Panc1 (cell line): Measurements from ENCODE around the gene GULP1. TPM values are rescaled to one million over a fixed set of nuclear protein-coding genes. Genes with fewer than 3 reads are reported as not detected.

Source experiments
- ATAC-seq: fragments of 200-7000 bp; cut with Tn5 transposase; 2 replicates; pipeline ENCODE4 v1.9.1; 2020; ENCODE audit warnings: mild to moderate bottlenecking, moderate library complexity
- BruUV-seq: library from RNA; stranded (reverse); fragments of 400-500 nt; replicated peaks from 2 replicates; lab custom pipeline; 2021; lab: Mats Ljungman, UMichigan
- CTCF ChIA-PET: fragments of 300-600 bp; sonication (Branson Sonifier 250); formaldehyde crosslinking; loops from one replicate; lab custom pipeline; 2022; ENCODE audit warnings: antibody characterized with exemption; lab: Charles Lee
- POLR2A ChIA-PET: fragments of 300-600 bp; sonication (Branson Sonifier 250); formaldehyde crosslinking; loops from one replicate; lab custom pipeline; 2022; ENCODE audit warnings: antibody characterized with exemption; lab: Charles Lee
- DNase-seq: peaks from one replicate; pipeline ENCODE4 v3.0.0-alpha.2; 2010; ENCODE audit warnings: low read depth, low spot score
- H3K27ac ChIP-seq: 2 replicates; pipeline ENCODE4 v1.5.1; 2011; ENCODE audit warnings: mild to moderate bottlenecking, low read length, inconsistent platforms
- H3K27me3 ChIP-seq: fragments of 200-500 bp; sonication (Bioruptor generic); 2 replicates; pipeline ENCODE4 v1.6.0; 2014; ENCODE audit warnings: low read length, inconsistent platforms; ENCODE audit not compliant: control insufficient read depth, insufficient read depth
- H3K36me3 ChIP-seq: fragments of 200-500 bp; sonication (Bioruptor generic); 2 replicates; pipeline ENCODE4 v1.5.1; 2014; ENCODE audit warnings: inconsistent platforms, mild to moderate bottlenecking, low read length, moderate library complexity; ENCODE audit not compliant: control insufficient read depth, insufficient read depth
- H3K4me1 ChIP-seq: 2 replicates; pipeline ENCODE4 v1.5.1; 2011; ENCODE audit warnings: inconsistent platforms, mild to moderate bottlenecking, low read length, moderate library complexity; ENCODE audit not compliant: control insufficient read depth, insufficient read depth
- H3K4me3 ChIP-seq, 2 experiments: 2 replicates each; pipeline ENCODE4 v1.5.1; 2011 to 2012; ENCODE audit warnings: low read depth in 2 of 2, low read length in 2 of 2, mild to moderate bottlenecking in 2 of 2, inconsistent platforms in 1 of 2, moderate library complexity in 1 of 2
- H3K9me3 ChIP-seq: fragments of 200-500 bp; sonication (Bioruptor generic); 2 replicates; pipeline ENCODE4 v1.5.1; 2014; ENCODE audit warnings: low read depth, mild to moderate bottlenecking, inconsistent platforms, low read length, moderate library complexity; ENCODE audit not compliant: control insufficient read depth, insufficient read depth
- CTCF ChIP-seq: fragments of 450-650 bp; IDR thresholded peaks from 2 replicates; pipeline ENCODE4 v1.5.1; 2017; ENCODE audit warnings: mild to moderate bottlenecking
- POLR2AphosphoS5 ChIP-seq: IDR thresholded peaks from 2 replicates; pipeline ENCODE4 v1.6.1; 2012; ENCODE audit warnings: mild to moderate bottlenecking, low read depth, low read length, moderate library complexity
- REST ChIP-seq, 2 experiments: IDR thresholded peaks; 2 replicates each; pipeline ENCODE4 v1.6.1; 2011 to 2012; ENCODE audit warnings: low read depth in 2 of 2, control low read depth in 1 of 2, low read length in 1 of 2, mild to moderate bottlenecking in 1 of 2, moderate library complexity in 1 of 2; ENCODE audit not compliant: insufficient read depth in 1 of 2
- SIN3A ChIP-seq: IDR thresholded peaks from 2 replicates; pipeline ENCODE4 v1.6.1; 2012; ENCODE audit warnings: low read depth, mild to moderate bottlenecking, low read length, moderate library complexity, borderline replicate concordance; ENCODE audit not compliant: insufficient read depth
- TCF7L2 ChIP-seq: IDR thresholded peaks from 2 replicates; pipeline ENCODE4 v1.6.1; 2011; ENCODE audit warnings: mild to moderate bottlenecking, low read depth, low read length, inconsistent platforms
- in situ Hi-C: cut with HindIII; loops from 2 replicates; pipeline ENCODE4 v1.10.0; 2016; ENCODE audit warnings: low sequenced_read_pairs, low pct_unique_long_range_greater_than_20kb
- intact Hi-C: fragments of 100-400 bp; cut with micrococcal nuclease; formaldehyde crosslinking; loops from one replicate; pipeline ENCODE4 v1.10.0; 2022; ENCODE audit not compliant: unreplicated experiment
- total RNA-seq: library from RNA; stranded (reverse); gene quantifications from one replicate; pipeline ENCODE4 v1.2.1, GENCODE V29; 2021; ENCODE audit not compliant: unreplicated experiment

The GULP1 gene
- total RNA-seq, 1 experiment from 2014 or later, result 51.5 TPM

- POLR2A ChIA-PET, result no interaction called here
- no peak for TF ChIP-seq TCF7L2
- TF ChIP-seq CTCF, result no peak
- no peak for TF ChIP-seq SIN3A
- no peak for TF ChIP-seq REST (IDR thresholded peaks at IDR 0.05; ENCODE audit: insufficient read depth in 1 of 2, low read depth in 2 of 2, low read length in 1 of 2)
- TF ChIP-seq POLR2AphosphoS5, result no peak
- Histone ChIP-seq H3K9me3 (no peaks in the 10 kb centered on the region), H3K4me1 (no peaks in the 10 kb centered on the region), H3K27me3 (no peaks in the 10 kb centered on the region), H3K27ac (no peak overlapping the region), H3K36me3 (no peaks in the 10 kb centered on the region), H3K4me3 (no peak overlapping the region)
- intact Hi-C loops (no loop called here), in situ Hi-C loops (no loop called here)
- CTCF ChIA-PET, result no interaction called here
- no TSS peak for BruUV-seq
- DNase-seq (no peak), ATAC-seq (no peak)
Measured at GRCh38 chr2:188518381-188518780, 226.7 kb downstream of the GULP1 start.

DNA sequence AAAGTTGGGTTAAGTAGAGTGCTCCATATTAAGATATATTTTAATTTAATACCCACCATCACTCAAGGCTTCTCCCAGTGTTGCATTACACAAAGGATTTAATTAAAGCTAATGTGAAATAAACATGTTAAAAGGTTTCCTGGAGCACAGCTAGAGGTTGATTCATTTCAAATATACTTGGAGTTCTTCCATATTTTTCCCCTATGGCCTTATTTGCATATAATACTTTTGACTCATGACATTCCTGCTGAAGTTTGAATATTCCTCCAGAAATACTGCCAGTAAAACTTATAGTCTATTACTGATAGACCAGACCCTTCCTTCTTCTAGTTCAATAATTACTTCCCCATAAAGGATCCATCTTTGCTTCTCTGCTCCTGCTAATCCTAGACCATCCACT, 227.5 kb downstream of the GULP1 start:
- ChIA-PET POLR2A (no interaction called here), CTCF (no interaction called here)
- no TSS peak for BruUV-seq
- no peak for DNase-seq
- TF ChIP-seq TCF7L2 (no peak), CTCF (no peak), POLR2AphosphoS5 (no peak), REST (IDR thresholded peaks at IDR 0.05; ENCODE audit: insufficient read depth in 1 of 2, low read depth in 2 of 2, low read length in 1 of 2) (no peak), SIN3A (no peak)
- Histone ChIP-seq H3K27me3 (no peaks in the 10 kb centered on the region), H3K27ac (no peak overlapping the region), H3K4me1 (no peaks in the 10 kb centered on the region; the same call in 1 of the 2 replicates), H3K9me3 (no peaks in the 10 kb centered on the region), H3K36me3 (peaks cover 1% of the 10 kb centered on the region; the same call in 1 of the 2 replicates), H3K4me3 (no peak overlapping the region)
- intact Hi-C loops, result no loop called here
- in situ Hi-C loops, result no loop called here
- ATAC-seq, result no peak
